Measurements from ENCODE around the gene UCKL1.

The UCKL1 gene

GRCh38 chr20:63891061-63892002 is 64.9 kb downstream of the UCKL1 start:
- Mint-ChIP-seq H3K27me3 (no peaks in the 10 kb centered on the region), H3K4me1 (peaks cover 8% of the 10 kb centered on the region), H3K36me3 (ENCODE audit: low read depth) (peaks cover 18% of the 10 kb centered on the region), H3K4me3 (no peak overlapping the region), H3K27ac (no peak overlapping the region), H3K9me3 (no peaks in the 10 kb centered on the region)
- DNase-seq (no peak), ATAC-seq (no peak)

GRCh38 chr20:63890616-63891015 is 65.6 kb downstream of the UCKL1 start:
- H3K4me1 Mint-ChIP-seq: peaks cover 4% of the 10 kb centered on the region
- H3K27me3 Mint-ChIP-seq: no peaks in the 10 kb centered on the region
- no peak for DNase-seq
- peaks cover 16% of the 10 kb centered on the region for H3K36me3 Mint-ChIP-seq (ENCODE audit: low read depth)
- ATAC-seq: no peak
- no peaks in the 10 kb centered on the region for H3K9me3 Mint-ChIP-seq
- no peak overlapping the region for H3K4me3 Mint-ChIP-seq
- no peak overlapping the region for H3K27ac Mint-ChIP-seq

DNA sequence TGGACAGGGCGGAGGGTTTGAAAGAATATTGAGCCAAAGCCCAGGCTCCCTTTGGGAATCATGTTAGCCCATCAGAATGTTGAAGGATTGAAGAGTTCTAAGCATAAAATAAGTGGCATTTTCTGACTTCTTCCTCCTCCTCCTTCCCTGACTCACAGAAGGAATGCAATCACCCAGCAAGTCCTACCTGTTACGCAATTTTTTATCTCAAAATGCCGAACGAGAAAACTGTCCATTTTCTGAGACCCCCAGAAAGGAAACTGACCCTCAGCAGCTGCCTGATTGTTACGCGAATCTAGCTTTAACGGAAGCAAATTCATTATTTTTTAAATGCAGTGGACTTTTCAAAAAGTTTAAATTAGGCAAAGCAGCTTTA is 66.0 kb downstream of the UCKL1 start:
- H3K27me3 Mint-ChIP-seq: no peaks in the 10 kb centered on the region
- no peak overlapping the region for H3K27ac Mint-ChIP-seq
- no peak for ATAC-seq
- peaks cover 4% of the 10 kb centered on the region for H3K4me1 Mint-ChIP-seq
- peaks cover 16% of the 10 kb centered on the region for H3K36me3 Mint-ChIP-seq (ENCODE audit: low read depth)
- H3K9me3 Mint-ChIP-seq: no peaks in the 10 kb centered on the region
- DNase-seq: no peak
- H3K4me3 Mint-ChIP-seq: no peak overlapping the region

Measured in activated naive CD8-positive, alpha-beta T cell treated with anti-CD3 and anti-CD28 coated beads, Interleukin-2, amount 50 U/mL, for 24 hours (primary cell).